IPS-15b (cell line): Measurements from ENCODE around the gene OR6J1.
"Not testable (repeated sequence)": the region's sequence is repeated elsewhere in the genome, so short reads cannot be mapped to it uniquely, and the experiment has no call there.

Experiments used
- H3K27me3 ChIP-seq: one replicate; pipeline ENCODE4 v1.6.1; 2013; ENCODE audit warnings: low read length; ENCODE audit not compliant: control insufficient read depth, insufficient read depth
- H3K36me3 ChIP-seq: one replicate; pipeline ENCODE4 v1.6.1; 2013; ENCODE audit warnings: low read length; ENCODE audit not compliant: control insufficient read depth, insufficient read depth
- H3K4me1 ChIP-seq: one replicate; pipeline ENCODE4 v1.6.1; 2013; ENCODE audit warnings: mild to moderate bottlenecking, low read length; ENCODE audit not compliant: control insufficient read depth, insufficient read depth
- H3K4me3 ChIP-seq: one replicate; pipeline ENCODE4 v1.5.1; 2013; ENCODE audit warnings: low read depth, low read length
- H3K9ac ChIP-seq: one replicate; pipeline ENCODE4 v1.6.1; 2013; ENCODE audit warnings: low read depth, mild to moderate bottlenecking, low read length
- H3K9me3 ChIP-seq: one replicate; pipeline ENCODE4 v1.6.1; 2013; ENCODE audit warnings: mild to moderate bottlenecking, low read length; ENCODE audit not compliant: control insufficient read depth, insufficient read depth

Gene OR6J1

GRCh38 chr14:22589096-22589839 lies 54.9 kb downstream of the OR6J1 start, which contains the start of gene DAD1:
Gene DAD1, minus strand, starts transcription at chr14:22589224. Its CDS starts 67 bp downstream, at chr14:22589157.
- no peaks in the 10 kb centered on the region for H3K9me3 ChIP-seq
- H3K4me1 ChIP-seq = peaks cover 5% of the 10 kb centered on the region

GRCh38 chr14:22588526-22589095 lies 55.5 kb downstream of the OR6J1 start:
- Histone ChIP-seq H3K4me3 (peak overlapping the region; percentile 85), H3K36me3 (no peaks in the 10 kb centered on the region), H3K4me1 (peaks cover 5% of the 10 kb centered on the region), H3K27me3 (no peaks in the 10 kb centered on the region), H3K9ac (peak overlapping the region; percentile 82), H3K9me3 (no peaks in the 10 kb centered on the region)

More at GRCh38 chr14:22589096-22589839, 54.9 kb downstream of the OR6J1 start, which contains the start of gene DAD1:
- Histone ChIP-seq H3K9ac (peak within 1 kb of the TSS; percentile 82), H3K27me3 (no peaks in the 10 kb centered on the region), H3K4me3 (peak within 1 kb of the TSS; percentile 85), H3K36me3 (no peaks in the 10 kb centered on the region)

- H3K27me3 ChIP-seq, H3K36me3 ChIP-seq, H3K4me1 ChIP-seq, H3K9me3 ChIP-seq: not testable (repeated sequence)
- H3K9ac ChIP-seq = peak overlapping the region; percentile 82
- peak overlapping the region; percentile 85 for H3K4me3 ChIP-seq
Observed at GRCh38 chr14:22587677-22588422, 56.3 kb downstream of the OR6J1 start.

- no peaks in the 10 kb centered on the region for H3K27me3 ChIP-seq
- H3K4me1 ChIP-seq = no peaks in the 10 kb centered on the region
- no peaks in the 10 kb centered on the region for H3K9me3 ChIP-seq
- H3K36me3 ChIP-seq = no peaks in the 10 kb centered on the region
- H3K4me3 ChIP-seq = no peak overlapping the region
- H3K9ac ChIP-seq = no peak overlapping the region
Observed at GRCh38 chr14:22587247-22587646, 56.9 kb downstream of the OR6J1 start.

- no peaks in the 10 kb centered on the region for H3K4me1 ChIP-seq
- no peaks in the 10 kb centered on the region for H3K36me3 ChIP-seq
- H3K9ac ChIP-seq = no peak overlapping the region
- no peaks in the 10 kb centered on the region for H3K27me3 ChIP-seq
- H3K4me3 ChIP-seq = no peak overlapping the region
- no peaks in the 10 kb centered on the region for H3K9me3 ChIP-seq
Observed at GRCh38 chr14:22583994-22584393, 60.2 kb downstream of the OR6J1 start.
